HG03565 (cell line): Measurements from ENCODE around the gene CSE1L.
"Not testable (repeated sequence)": the region's sequence is repeated elsewhere in the genome, so short reads cannot be mapped to it uniquely, and the experiment has no call there.

ENCODE experiments used
- ATAC-seq: cut with Tn5 transposase; IDR thresholded peaks from one replicate; pipeline ENCODE4 v1.9.1; 2021; ENCODE audit warnings: mild to moderate bottlenecking, moderate library complexity; ENCODE audit not compliant: unreplicated experiment

Gene CSE1L

GRCh38 chr20:49074521-49074920 lies 28.4 kb downstream of the CSE1L start:
- no peak for ATAC-seq

- no peak for ATAC-seq
Observed at GRCh38 chr20:49078310-49078709, 32.2 kb downstream of the CSE1L start.

GRCh38 chr20:49082295-49082694 lies 36.2 kb downstream of the CSE1L start:
- not testable (repeated sequence) for ATAC-seq

- no peak for ATAC-seq
Observed at GRCh38 chr20:49091104-49091503, 45.0 kb downstream of the CSE1L start.

GRCh38 chr20:49091762-49092161 lies 45.6 kb downstream of the CSE1L start:
- ATAC-seq = no peak

GRCh38 chr20:49096203-49096730 lies 50.2 kb downstream of the CSE1L start:
- ATAC-seq = no peak

GRCh38 chr20:49097159-49097558 lies 51.0 kb downstream of the CSE1L start:
- no peak for ATAC-seq

- no peak for ATAC-seq
Observed at GRCh38 chr20:49098136-49098535, 52.0 kb downstream of the CSE1L start.

- ATAC-seq = no peak
Observed at GRCh38 chr20:49099011-49099410, 52.9 kb downstream of the CSE1L start.

GRCh38 chr20:49100292-49100691 lies 54.2 kb downstream of the CSE1L start:
- ATAC-seq = not testable (repeated sequence)

GRCh38 chr20:49100972-49101371 lies 54.9 kb downstream of the CSE1L start:
- no peak for ATAC-seq

GRCh38 chr20:49103019-49103418 lies 56.9 kb downstream of the CSE1L start:
- no peak for ATAC-seq

- ATAC-seq = no peak
Observed at GRCh38 chr20:49103647-49104364, 57.7 kb downstream of the CSE1L start.

- ATAC-seq = no peak
Observed at GRCh38 chr20:49104365-49104648, 58.2 kb downstream of the CSE1L start.

GRCh38 chr20:49104979-49105547 lies 59.0 kb downstream of the CSE1L start:
- not testable (repeated sequence) for ATAC-seq

GRCh38 chr20:49106328-49106727 lies 60.2 kb downstream of the CSE1L start:
- ATAC-seq = no peak

- ATAC-seq = no peak
Observed at GRCh38 chr20:49110767-49111694, 64.9 kb downstream of the CSE1L start.

GRCh38 chr20:49112596-49113274 lies 66.6 kb downstream of the CSE1L start:
- ATAC-seq = no peak

- no peak for ATAC-seq
Observed at GRCh38 chr20:49115564-49115963, 69.5 kb downstream of the CSE1L start.

GRCh38 chr20:49118307-49118706 lies 72.2 kb downstream of the CSE1L start:
- ATAC-seq = no peak

GRCh38 chr20:49119988-49120387 lies 73.9 kb downstream of the CSE1L start:
- ATAC-seq = no peak
